IMR-90 (cell line): ENCODE measurements around the gene PRAMEF33. TPM values are rescaled to one million over a fixed set of nuclear protein-coding genes. Genes with fewer than 3 reads are reported as not detected.
"Not testable (repeated sequence)": the region's sequence is repeated elsewhere in the genome, so short reads cannot be mapped to it uniquely, and the experiment has no call there.

Experiments used
- ATAC-seq: fragments of 200-7000 bp; cut with Tn5 transposase; 2 replicates; pipeline ENCODE4 v1.9.1; 2020; ENCODE audit warnings: low read depth, mild to moderate bottlenecking, moderate library complexity
- BruUV-seq: library from RNA; stranded (reverse); fragments of 400-500 nt; replicated peaks from 2 replicates; lab custom pipeline; 2021; lab: Mats Ljungman, UMichigan
- CTCF ChIA-PET: fragments of 300-600 bp; formaldehyde crosslinking; extraction: SDS; loops from one replicate; lab custom pipeline; 2021; ENCODE audit warnings: antibody characterized with exemption; lab: Yijun Ruan, JAX
- POLR2A ChIA-PET: fragments of 300-600 bp; sonication (Branson Sonifier 250); formaldehyde crosslinking; loops from one replicate; lab custom pipeline; 2022; ENCODE audit warnings: antibody characterized with exemption; ENCODE audit not compliant: unreplicated experiment; lab: Charles Lee
- DNase-seq: peaks from one replicate; pipeline ENCODE4 v3.0.0; 2013
- H2AFZ ChIP-seq: replicated peaks from 2 replicates; pipeline ENCODE3; 2013; ENCODE audit warnings: low read length, mild to moderate bottlenecking; ENCODE audit not compliant: poor library complexity
- H2AK5ac ChIP-seq: 2 replicates; pipeline ENCODE4 v1.6.1; 2013; ENCODE audit warnings: low read depth, low read length, inconsistent platforms
- H2AK9ac ChIP-seq: replicated peaks from 2 replicates; pipeline ENCODE3; 2013; ENCODE audit warnings: mild to moderate bottlenecking, low read depth, low read length, moderate library complexity; ENCODE audit not compliant: poor library complexity
- H2BK120ac ChIP-seq: 2 replicates; pipeline ENCODE4 v1.6.1; 2013; ENCODE audit warnings: low read depth, low read length, inconsistent platforms
- H2BK15ac ChIP-seq: 3 replicates; pipeline ENCODE4 v1.6.1; 2013; ENCODE audit warnings: low read depth, low read length, inconsistent platforms
- H2BK20ac ChIP-seq: 2 replicates; pipeline ENCODE4 v1.6.1; 2013; ENCODE audit warnings: low read depth, mild to moderate bottlenecking, inconsistent platforms, low read length, moderate library complexity
- H2BK5ac ChIP-seq: 2 replicates; pipeline ENCODE4 v1.6.1; 2013; ENCODE audit warnings: mild to moderate bottlenecking, low read depth, low read length, inconsistent platforms; ENCODE audit not compliant: poor library complexity, severe bottlenecking
- H3K14ac ChIP-seq: replicated peaks from 2 replicates; pipeline ENCODE4 v1.6.1; 2013; ENCODE audit warnings: low read depth, low read length, inconsistent platforms
- H3K18ac ChIP-seq: 2 replicates; pipeline ENCODE4 v1.6.1; 2013; ENCODE audit warnings: low read depth, low read length, control low read depth
- H3K23ac ChIP-seq: 2 replicates; pipeline ENCODE4 v1.6.1; 2013; ENCODE audit warnings: low read depth, low read length, inconsistent platforms
- H3K27ac ChIP-seq: 2 replicates; pipeline ENCODE4 v1.5.1; 2013; ENCODE audit warnings: mild to moderate bottlenecking, control low read depth, low read length; ENCODE audit not compliant: insufficient read depth
- H3K27me3 ChIP-seq: 2 replicates; pipeline ENCODE4 v1.6.1; 2013; ENCODE audit warnings: low read length; ENCODE audit not compliant: control insufficient read depth, insufficient read depth
- H3K36me3 ChIP-seq: 2 replicates; pipeline ENCODE4 v1.6.1; 2013; ENCODE audit warnings: low read length, mixed read lengths; ENCODE audit not compliant: control insufficient read depth, insufficient read depth
- H3K4ac ChIP-seq: 2 replicates; pipeline ENCODE4 v1.6.1; 2013; ENCODE audit warnings: low read depth, low read length, inconsistent platforms
- H3K4me1 ChIP-seq: 2 replicates; pipeline ENCODE4 v1.6.1; 2013; ENCODE audit warnings: low read length, mixed read lengths; ENCODE audit not compliant: control insufficient read depth, insufficient read depth
- H3K4me2 ChIP-seq: 2 replicates; pipeline ENCODE4 v1.6.1; 2013; ENCODE audit warnings: low read depth, mild to moderate bottlenecking, control low read depth, low read length, moderate library complexity
- H3K4me3 ChIP-seq: 2 replicates; pipeline ENCODE4 v1.5.1; 2013; ENCODE audit warnings: low read depth, mild to moderate bottlenecking, control low read depth, low read length, moderate library complexity; ENCODE audit not compliant: insufficient read depth
- H3K56ac ChIP-seq: 2 replicates; pipeline ENCODE4 v1.6.1; 2013; ENCODE audit warnings: low read length, inconsistent platforms; ENCODE audit not compliant: insufficient read depth; ENCODE audit errors: extremely low read depth
- H3K79me1 ChIP-seq, 2 experiments: 2 replicates each; pipeline ENCODE4 v1.6.1; 2013; ENCODE audit warnings: low read length in 2 of 2, inconsistent platforms in 1 of 2, low read depth in 1 of 2
- H3K9ac ChIP-seq: 2 replicates; pipeline ENCODE4 v1.6.1; 2013; ENCODE audit warnings: low read depth, low read length, control low read depth
- H3K9me1 ChIP-seq: 2 replicates; pipeline ENCODE4 v1.6.1; 2013; ENCODE audit warnings: low read length, inconsistent platforms; ENCODE audit not compliant: insufficient read depth
- H3K9me3 ChIP-seq: 2 replicates; pipeline ENCODE4 v1.6.1; 2013; ENCODE audit warnings: low read length; ENCODE audit not compliant: control insufficient read depth, insufficient read depth
- H4K20me1 ChIP-seq: 2 replicates; pipeline ENCODE4 v1.6.1; 2013; ENCODE audit warnings: low read length, inconsistent platforms; ENCODE audit not compliant: insufficient read depth
- H4K5ac ChIP-seq: 2 replicates; pipeline ENCODE4 v1.6.1; 2013; ENCODE audit warnings: mild to moderate bottlenecking, low read depth, low read length, control low read depth
- H4K8ac ChIP-seq, 2 experiments: 2 replicates each; pipeline ENCODE4 v1.6.1; 2013; ENCODE audit warnings: low read depth in 2 of 2, low read length in 2 of 2, control low read depth in 1 of 2, inconsistent platforms in 1 of 2
- H4K91ac ChIP-seq: 2 replicates; pipeline ENCODE4 v1.6.1; 2013; ENCODE audit warnings: low read depth, low read length, inconsistent platforms; ENCODE audit not compliant: insufficient read depth
- whole genome bisulfite sequencing, 2 experiments: methylation state at CpG; one replicate each; pipeline versions ENCODE4 v1.1.5 to v1.1.7; 2013; ENCODE audit warnings: missing lambda C conversion rate in 2 of 2; ENCODE audit not compliant: insufficient read length in 1 of 2; ENCODE audit errors: extremely low coverage in 2 of 2; 5-methylcytosine and 5-hydroxymethylcytosine counted together
- dilution Hi-C: fragments of 300-500 bp; cut with HindIII; formaldehyde crosslinking; loops from one replicate; pipeline ENCODE4 v1.14.3; 2018; ENCODE audit warnings: low sequenced_read_pairs; ENCODE audit not compliant: unreplicated experiment
- in situ Hi-C: fragments of 300-500 bp; cut with MboI; formaldehyde crosslinking; loops from 3 replicates; pipeline ENCODE4 v1.14.3; 2019; ENCODE audit warnings: low sequenced_read_pairs, inconsistent platforms, mixed read lengths
- intact Hi-C: fragments of 100-400 bp; cut with micrococcal nuclease; formaldehyde crosslinking; loops from 2 replicates; pipeline ENCODE4 v1.10.0; 2022
- polyA plus RNA-seq, 3 experiments: library from polyadenylated mRNA; depleted of rRNA; stranded (reverse); fragments of >200 nt; gene quantifications; 2 replicates each; pipeline ENCODE4 v1.2.3, GENCODE V29; 2012; ENCODE audit warnings: low replicate concordance in 1 of 3
- total RNA-seq: library from RNA; depleted of rRNA; stranded (reverse); fragments of >200 nt; gene quantifications from 2 replicates; pipeline ENCODE4 v1.2.3, GENCODE V29; 2012

Gene PRAMEF33
- total and polyA plus RNA-seq, 2 of the 4 experiments (the other 2 are of a cell fraction): not detected

- H3K23ac ChIP-seq, H3K4me2 ChIP-seq, H3K9ac ChIP-seq, H4K5ac ChIP-seq, H3K79me1 ChIP-seq, H2AFZ ChIP-seq, H3K4me3 ChIP-seq, H3K9me1 ChIP-seq, CTCF ChIA-PET, H2BK15ac ChIP-seq, ATAC-seq, H4K8ac ChIP-seq, H3K14ac ChIP-seq, H3K18ac ChIP-seq, H3K56ac ChIP-seq, H3K36me3 ChIP-seq, H3K4ac ChIP-seq, H2BK20ac ChIP-seq, H2BK120ac ChIP-seq, POLR2A ChIA-PET, H2AK5ac ChIP-seq, H3K4me1 ChIP-seq, in situ Hi-C loops, H2BK5ac ChIP-seq, H3K9me3 ChIP-seq, intact Hi-C loops, H4K91ac ChIP-seq, H2AK9ac ChIP-seq, H4K20me1 ChIP-seq, BruUV-seq, H3K27ac ChIP-seq, dilution Hi-C loops, DNase-seq, H3K27me3 ChIP-seq: not testable (repeated sequence)
- WGBS, 2 experiments: no CpG with 5 or more reads among the region's 4 CpGs
Measured at GRCh38 chr1:13315281-13315680, 11.9 kb downstream of the PRAMEF33 start, which contains the start of gene PRAMEF15. TSS of gene PRAMEF15 (plus strand) at chr1:13315581. CDS start at chr1:13318408, 2,827 bp downstream.

GRCh38 chr1:13342496-13342895, 39.2 kb downstream of the PRAMEF33 start:
- H3K36me3 ChIP-seq, H4K91ac ChIP-seq, H3K18ac ChIP-seq: not testable (repeated sequence)

More at GRCh38 chr1:13342496-13342895, 39.2 kb downstream of the PRAMEF33 start:
- H3K9me1 ChIP-seq, POLR2A ChIA-PET, H3K23ac ChIP-seq, H2BK120ac ChIP-seq, H3K9me3 ChIP-seq, H3K4ac ChIP-seq, H4K20me1 ChIP-seq, H3K79me1 ChIP-seq, H3K14ac ChIP-seq, ATAC-seq, H2AFZ ChIP-seq, H2AK9ac ChIP-seq, H3K4me2 ChIP-seq, H3K27ac ChIP-seq, intact Hi-C loops, H3K56ac ChIP-seq, dilution Hi-C loops, H3K4me1 ChIP-seq, in situ Hi-C loops, H4K8ac ChIP-seq, DNase-seq, CTCF ChIA-PET, H3K4me3 ChIP-seq, H4K5ac ChIP-seq, H2BK15ac ChIP-seq, H2BK5ac ChIP-seq, H2AK5ac ChIP-seq, BruUV-seq, H2BK20ac ChIP-seq, H3K27me3 ChIP-seq, H3K9ac ChIP-seq: not testable (repeated sequence)
- WGBS, 2 experiments: no CpG with 5 or more reads among the region's 8 CpGs
